ENCODE results near the gene UVSSA.

DNA sequence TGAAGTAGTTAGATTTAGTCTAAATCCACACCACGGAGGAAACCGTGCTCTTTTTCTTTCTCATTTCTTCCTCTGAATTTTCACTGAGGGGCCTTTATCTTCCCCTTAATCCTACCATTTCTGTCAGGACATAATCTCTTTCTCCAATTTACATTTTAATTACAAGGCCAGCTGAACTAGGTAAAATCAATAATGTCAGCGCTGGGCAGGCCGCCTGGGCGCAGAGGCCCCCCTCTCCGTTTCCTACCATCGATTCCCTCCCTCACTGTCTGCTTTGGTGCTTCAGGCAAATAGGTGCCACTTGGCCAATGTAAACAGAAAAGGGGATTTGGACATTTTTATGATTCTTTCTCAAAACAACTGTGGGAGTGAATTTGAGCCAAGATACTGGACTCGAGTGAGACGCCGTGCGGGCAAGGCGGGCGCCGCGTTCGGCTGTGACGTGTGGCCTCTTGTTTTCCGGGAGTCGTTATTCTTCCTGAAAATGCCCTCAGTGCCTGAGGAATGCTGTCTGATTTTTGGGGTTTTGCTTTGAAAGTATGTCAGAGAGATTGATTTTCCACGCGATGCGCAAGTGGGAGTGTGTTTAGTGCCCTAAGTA is 22.6 kb downstream of the UVSSA start:
- TF ChIP-seq CTCF (IDR thresholded peaks at IDR 0.05) (no peak), POLR2A (IDR thresholded peaks at IDR 0.05) (no peak)

Data from body of pancreas (tissue), 4 donors.